HG02973 (cell line): ENCODE measurements around the gene AP1S3.
"Not testable (repeated sequence)": the region's sequence is repeated elsewhere in the genome, so short reads cannot be mapped to it uniquely, and the experiment has no call there.

Experiments
- ATAC-seq: cut with Tn5 transposase; IDR thresholded peaks from one replicate; pipeline ENCODE4 v1.9.1; 2021; ENCODE audit warnings: moderate library complexity; ENCODE audit not compliant: unreplicated experiment

The AP1S3 gene

GRCh38 chr2:223837287-223838061 lies at the start of gene AP1S3:
TSS of gene AP1S3 (minus strand) at chr2:223837582. CDS start at chr2:223837450, 132 bp downstream.
- peak; percentile 62 for ATAC-seq

GRCh38 chr2:223887127-223887526 lies 49.7 kb upstream of the AP1S3 start:
- no peak for ATAC-seq

GRCh38 chr2:223886726-223887125 lies 49.3 kb upstream of the AP1S3 start:
- ATAC-seq: no peak

- peak; percentile 95 for ATAC-seq
Measured at GRCh38 chr2:223884399-223884798, 47.0 kb upstream of the AP1S3 start.

- ATAC-seq: no peak
Measured at GRCh38 chr2:223882715-223883114, 45.3 kb upstream of the AP1S3 start.

GRCh38 chr2:223880796-223881195 lies 43.4 kb upstream of the AP1S3 start:
- ATAC-seq: no peak

- peak; percentile 49 for ATAC-seq
Measured at GRCh38 chr2:223877721-223878410, 40.5 kb upstream of the AP1S3 start.

GRCh38 chr2:223873672-223874071 lies 36.3 kb upstream of the AP1S3 start:
- ATAC-seq: no peak

- ATAC-seq: not testable (repeated sequence)
Measured at GRCh38 chr2:223872772-223873171, 35.4 kb upstream of the AP1S3 start.

GRCh38 chr2:223871661-223872060 lies 34.3 kb upstream of the AP1S3 start:
- not testable (repeated sequence) for ATAC-seq

GRCh38 chr2:223870840-223871611 lies 33.6 kb upstream of the AP1S3 start:
- no peak for ATAC-seq

GRCh38 chr2:223868005-223868404 lies 30.6 kb upstream of the AP1S3 start:
- ATAC-seq: no peak

- ATAC-seq: no peak
Measured at GRCh38 chr2:223865907-223866508, 28.6 kb upstream of the AP1S3 start.

- ATAC-seq: no peak
Measured at GRCh38 chr2:223865124-223865523, 27.7 kb upstream of the AP1S3 start.

GRCh38 chr2:223863491-223863890 lies 26.1 kb upstream of the AP1S3 start:
- no peak for ATAC-seq

- ATAC-seq: no peak
Measured at GRCh38 chr2:223860809-223861738, 23.7 kb upstream of the AP1S3 start.

GRCh38 chr2:223859070-223859469 lies 21.7 kb upstream of the AP1S3 start:
- no peak for ATAC-seq

GRCh38 chr2:223856584-223856983 lies 19.2 kb upstream of the AP1S3 start:
- peak; percentile 39 for ATAC-seq

- no peak for ATAC-seq
Measured at GRCh38 chr2:223856021-223856420, 18.6 kb upstream of the AP1S3 start.

- ATAC-seq: no peak
Measured at GRCh38 chr2:223855426-223855825, 18.0 kb upstream of the AP1S3 start.
